HG03025 (cell line): ENCODE results near the gene PGM5.

Source experiments
- ATAC-seq: cut with Tn5 transposase; IDR thresholded peaks from one replicate; pipeline ENCODE4 v1.9.1; 2021; ENCODE audit warnings: mild to moderate bottlenecking, moderate library complexity; ENCODE audit not compliant: unreplicated experiment, low FRiP score

PGM5 gene

GRCh38 chr9:68562461-68562860 is 206.1 kb downstream of the PGM5 start:
- ATAC-seq, result no peak

DNA sequence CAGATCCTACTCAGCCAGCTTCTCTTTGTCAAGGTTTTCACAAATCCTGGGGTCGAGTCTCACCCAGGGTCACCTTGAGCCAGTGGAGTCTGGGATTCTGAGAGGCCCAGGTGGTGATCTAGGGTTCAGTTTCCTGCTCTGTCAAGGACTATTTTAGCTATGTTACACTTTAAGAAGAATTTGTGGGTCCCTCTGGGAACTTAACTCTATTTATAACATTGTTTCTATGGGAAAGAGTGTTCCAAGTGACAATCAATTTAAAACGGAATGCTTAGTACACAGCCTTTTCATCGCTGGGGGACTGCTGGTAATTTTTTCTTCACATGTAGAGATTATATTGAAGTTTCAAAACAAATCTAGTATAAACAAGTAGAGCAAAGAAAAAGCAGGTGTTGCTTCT is 211.2 kb downstream of the PGM5 start:
- no peak for ATAC-seq

- no peak for ATAC-seq
These were observed 217.7 kb downstream of the PGM5 start for GRCh38 chr9:68574150-68574549.

GRCh38 chr9:68575817-68576216 is 219.4 kb downstream of the PGM5 start:
- no peak for ATAC-seq

GRCh38 chr9:68577774-68578591 is 221.6 kb downstream of the PGM5 start:
- ATAC-seq, result peak; percentile 81
